Transverse colon (tissue), 4 donors: ENCODE results near the gene CA12.

Experiments
- CTCF ChIP-seq, 5 experiments: fragments of 200-600 bp in 3 of 5; fragments of 450-650 bp in 2 of 5; sonication (generic) in 3 of 5; IDR thresholded peaks; 1 replicate in 2 of 5; 2 replicates in 3 of 5; pipeline ENCODE4 v1.5.1; 2016 to 2017; ENCODE audit warnings: antibody characterized with exemption in 5 of 5, inconsistent platforms in 3 of 5, mild to moderate bottlenecking in 2 of 5, moderate library complexity in 1 of 5
- EP300 ChIP-seq: sonication (generic); formaldehyde crosslinking; IDR thresholded peaks from one replicate; pipeline ENCODE4 v1.6.1; 2017; ENCODE audit warnings: antibody characterized with exemption, low read depth
- POLR2A ChIP-seq: fragments of 450-650 bp; IDR thresholded peaks from one replicate; pipeline ENCODE4 v1.6.1; 2016; ENCODE audit warnings: antibody characterized with exemption, mild to moderate bottlenecking, moderate library complexity
- POLR2AphosphoS5 ChIP-seq, 3 donors: sonication (generic); formaldehyde crosslinking; IDR thresholded peaks; one replicate each; pipeline ENCODE4 v1.6.1; 2016; ENCODE audit warnings: antibody characterized with exemption in 3 of 3

GRCh38 chr15:63387748-63388493 is 6.3 kb upstream of the CA12 start:
- TF ChIP-seq CTCF (IDR thresholded peaks at IDR 0.05) = no peak
- TF ChIP-seq POLR2A = no peak
- no peak for TF ChIP-seq EP300
- no peak for TF ChIP-seq POLR2AphosphoS5 (IDR thresholded peaks at IDR 0.05)
